Measurements from ENCODE around the gene TULP1. TPM values are rescaled to one million over a fixed set of nuclear protein-coding genes. Genes with fewer than 3 reads are reported as not detected.

TULP1 gene
- total and polyA plus RNA-seq, 2 of the 4 experiments (the other 2 are of a cell fraction), result not detected

GRCh38 chr6:35508027-35508426, 4.7 kb downstream of the TULP1 start:
- dilution Hi-C loops (cut with HindIII; ENCODE audit: low sequenced_read_pairs, unreplicated experiment) (no loop called here), in situ Hi-C loops (cut with MboI; ENCODE audit: low sequenced_read_pairs) (no loop called here), intact Hi-C loops (cut with micrococcal nuclease) (no loop called here)
- no peak for ATAC-seq (ENCODE audit: low read depth)
- peaks cover 72% of the 10 kb centered on the region for H3K27me3 ChIP-seq (ENCODE audit: control insufficient read depth, insufficient read depth, low read length)
- no peaks in the 10 kb centered on the region for H3K9me1 ChIP-seq (ENCODE audit: insufficient read depth, low read length)
- no peak overlapping the region for H2BK120ac ChIP-seq (ENCODE audit: low read depth, low read length)
- H3K9me3 ChIP-seq (ENCODE audit: control insufficient read depth, insufficient read depth, low read length), result peaks cover 5% of the 10 kb centered on the region; the same call in 1 of the 2 replicates
- no peak overlapping the region for H3K4me3 ChIP-seq (ENCODE audit: insufficient read depth, low read depth, low read length)
- H2AK5ac ChIP-seq (ENCODE audit: low read depth, low read length), result no peak overlapping the region
- H3K4ac ChIP-seq (ENCODE audit: low read depth, low read length), result no peak overlapping the region
- no peak overlapping the region for H2BK20ac ChIP-seq (ENCODE audit: low read depth, low read length)
- no peaks in the 10 kb centered on the region for H4K20me1 ChIP-seq (ENCODE audit: insufficient read depth, low read length)
- H3K18ac ChIP-seq (ENCODE audit: low read depth, low read length), result no peak overlapping the region
- H4K91ac ChIP-seq (ENCODE audit: insufficient read depth, low read depth, low read length), result no peak overlapping the region
- no peak overlapping the region for H3K14ac ChIP-seq (replicated peaks; ENCODE audit: low read depth, low read length)
- TF ChIP-seq SMC3 (IDR thresholded peaks at IDR 0.05; ENCODE audit: low read depth, low read length) (no peak), MAZ (IDR thresholded peaks at IDR 0.05; ENCODE audit: borderline replicate concordance, low read depth, low read length) (no peak), USF2 (IDR thresholded peaks at IDR 0.05; ENCODE audit: low read depth, low read length) (no peak)
- H4K5ac ChIP-seq (ENCODE audit: low read depth, low read length), result no peak overlapping the region
- POLR2A ChIA-PET (ENCODE audit: unreplicated experiment), result no interaction called here
- H3K4me1 ChIP-seq (ENCODE audit: control insufficient read depth, insufficient read depth, low read length), result 0 out of 2 replicates have a peak, but pooled peaks cover 1% of the 10 kb centered on the region
- H3K79me1 ChIP-seq (ENCODE audit: low read depth in 1 of 2, low read length in 2 of 2), result no peaks in the 10 kb centered on the region
- H3K9ac ChIP-seq (ENCODE audit: low read depth, low read length), result no peak overlapping the region
- CTCF ChIA-PET, result no interaction called here
- no peak for DNase-seq
- no peak overlapping the region for H4K8ac ChIP-seq (ENCODE audit: low read depth in 2 of 2, low read length in 2 of 2)
- H3K27ac ChIP-seq (ENCODE audit: insufficient read depth, low read length), result no peak overlapping the region
- no CpG with 5 or more reads among the region's 2 CpGs for WGBS, 2 experiments (ENCODE audit: extremely low coverage in 2 of 2, insufficient read length in 1 of 2)
- no peaks in the 10 kb centered on the region for H3K36me3 ChIP-seq (ENCODE audit: control insufficient read depth, insufficient read depth, low read length)
- H2AK9ac ChIP-seq (replicated peaks; ENCODE audit: low read depth, low read length, poor library complexity), result no peak overlapping the region
- no peak overlapping the region for H2BK5ac ChIP-seq (ENCODE audit: low read depth, low read length, poor library complexity, severe bottlenecking)
- H3K4me2 ChIP-seq (ENCODE audit: low read depth, low read length), result no peak overlapping the region
- no peak overlapping the region for H2BK15ac ChIP-seq (ENCODE audit: low read depth, low read length)
- no TSS peak for BruUV-seq (replicated peaks)
- no peak overlapping the region for H2AFZ ChIP-seq (replicated peaks; ENCODE audit: low read length, poor library complexity)
- no peak overlapping the region for H3K56ac ChIP-seq (ENCODE audit: extremely low read depth, insufficient read depth, low read length)
- no peak overlapping the region for H3K23ac ChIP-seq (ENCODE audit: low read depth, low read length)

Data from IMR-90 (cell line).